GM19455 (cell line): ENCODE results near the gene MED25.
A peak's percentile ranks its signal among the peaks of the same experiment; 100 is the strongest.

Experiments
- ATAC-seq: cut with Tn5 transposase; IDR thresholded peaks from one replicate; pipeline ENCODE4 v1.9.1; 2021; ENCODE audit not compliant: unreplicated experiment

Gene MED25

DNA sequence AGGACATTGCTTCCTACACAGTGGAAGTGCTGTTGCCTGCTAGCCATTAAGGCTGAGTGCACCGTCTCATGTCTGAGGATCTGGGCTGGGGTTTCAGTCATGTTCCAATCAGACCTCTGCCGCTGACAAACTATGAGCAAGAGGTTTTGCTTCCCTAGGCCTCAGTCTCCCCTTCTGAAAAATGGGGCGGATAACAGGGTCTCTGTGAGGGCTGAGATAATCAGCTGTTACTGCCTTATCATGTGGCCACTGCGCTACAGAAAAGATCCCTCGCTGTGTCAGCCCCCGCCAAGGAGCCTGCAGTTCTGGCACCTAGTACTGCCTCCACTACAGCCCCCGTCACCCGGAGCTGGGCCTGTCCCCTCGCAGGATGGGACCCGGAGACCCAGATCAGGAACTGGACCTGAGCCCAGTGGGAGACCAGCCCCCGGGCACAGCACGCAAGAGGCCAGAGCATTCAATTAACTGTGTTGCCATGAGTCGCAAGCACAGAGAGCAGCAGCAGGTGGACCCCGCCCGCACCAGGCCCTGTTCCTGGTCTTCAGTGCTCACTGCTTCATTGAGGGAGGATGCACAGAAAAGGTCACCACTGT is 52.3 kb downstream of the MED25 start:
- ATAC-seq, result no peak

DNA sequence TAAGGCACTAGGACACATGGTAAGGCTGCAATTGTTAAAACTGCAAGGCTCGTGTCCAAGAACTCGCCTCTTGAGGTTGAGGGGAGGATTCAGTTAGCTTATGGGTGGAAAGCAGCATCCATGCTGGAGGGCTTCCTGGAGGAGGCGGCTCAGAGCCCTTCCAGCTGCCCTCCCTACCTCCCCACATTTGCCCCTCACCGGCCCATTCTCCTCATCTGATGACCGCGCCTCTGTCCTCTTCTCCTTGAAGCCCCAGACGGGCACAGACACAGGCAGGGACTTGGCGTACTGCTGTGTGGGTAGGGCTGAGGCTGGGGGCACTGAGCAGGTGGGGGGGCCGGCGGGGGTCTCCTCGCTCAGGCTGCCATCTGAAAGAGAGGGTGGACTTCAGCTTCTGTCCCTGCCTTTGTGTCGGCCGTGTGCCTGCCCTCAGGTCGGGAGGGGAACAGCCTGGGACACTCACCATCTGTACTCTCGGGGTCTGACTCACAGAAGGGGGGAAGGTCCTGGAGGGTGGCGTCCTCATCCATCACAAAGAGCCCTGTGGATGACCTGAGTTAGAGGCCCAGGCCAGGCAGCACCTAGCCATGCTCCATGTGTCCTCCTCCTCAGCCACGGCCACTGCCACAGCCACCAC is 53.4 kb downstream of the MED25 start:
- no peak for ATAC-seq

DNA sequence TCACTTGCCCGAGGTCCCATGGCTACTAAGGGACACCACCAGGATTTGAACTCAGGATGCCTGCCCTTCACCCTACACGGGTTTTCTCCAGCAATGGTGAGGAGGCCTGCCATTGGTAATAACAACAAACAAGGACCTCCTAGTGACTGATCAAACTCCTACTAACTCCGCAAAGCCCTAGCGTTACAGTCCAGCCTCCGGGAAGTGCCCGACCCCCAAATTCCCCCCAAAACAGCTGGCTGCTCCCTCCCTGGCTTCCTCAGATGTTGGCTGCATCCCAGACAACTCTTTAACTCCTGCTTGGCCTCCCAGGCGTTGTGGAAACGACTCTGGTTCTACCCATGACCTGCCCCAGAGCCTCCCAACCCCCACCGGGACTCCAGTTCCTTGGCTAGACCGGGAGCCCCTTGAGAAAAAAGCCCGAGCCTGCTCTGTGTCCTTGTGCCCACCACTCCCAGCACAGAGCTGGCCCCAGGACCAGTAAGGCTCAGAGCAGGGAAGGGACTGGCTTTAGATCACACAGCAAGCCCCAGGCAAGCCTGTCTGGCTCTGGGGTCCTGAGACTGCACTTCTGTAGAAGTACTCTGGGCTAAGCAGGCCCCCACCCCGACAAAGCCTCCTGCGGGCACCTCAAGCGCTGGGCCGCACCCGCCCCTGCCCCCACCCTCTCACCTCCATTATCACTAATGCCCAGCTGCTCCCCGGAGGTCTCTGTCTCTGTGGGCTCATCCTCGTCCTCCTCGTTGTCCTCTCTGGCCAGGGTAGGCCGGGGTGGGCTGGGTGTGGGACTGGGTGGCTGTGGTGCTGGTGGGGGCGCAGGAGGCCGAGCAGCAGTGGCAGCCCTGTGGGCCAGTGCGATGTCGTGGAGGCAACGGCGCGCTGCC is 54.4 kb downstream of the MED25 start:
- no peak for ATAC-seq

DNA sequence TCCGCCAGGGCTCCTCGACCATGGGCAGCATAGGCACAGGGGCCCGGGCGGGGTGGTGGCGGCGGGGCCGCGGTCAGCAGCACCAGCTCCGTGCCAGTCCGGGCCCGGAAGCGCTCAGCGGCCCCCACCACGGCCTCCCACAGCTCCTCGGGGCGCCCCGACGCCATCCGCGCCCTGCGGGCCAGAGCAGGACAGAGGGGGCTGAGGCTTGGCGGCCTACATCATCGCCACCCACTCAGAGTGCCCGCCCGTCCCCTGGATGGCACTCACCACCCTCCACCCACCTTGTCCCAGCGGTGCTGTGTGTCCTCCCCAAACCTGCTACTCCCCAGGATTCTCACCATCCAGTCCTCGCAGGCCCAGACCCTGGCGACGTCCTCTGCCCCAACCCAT is 55.0 kb downstream of the MED25 start:
- ATAC-seq, result no peak

DNA sequence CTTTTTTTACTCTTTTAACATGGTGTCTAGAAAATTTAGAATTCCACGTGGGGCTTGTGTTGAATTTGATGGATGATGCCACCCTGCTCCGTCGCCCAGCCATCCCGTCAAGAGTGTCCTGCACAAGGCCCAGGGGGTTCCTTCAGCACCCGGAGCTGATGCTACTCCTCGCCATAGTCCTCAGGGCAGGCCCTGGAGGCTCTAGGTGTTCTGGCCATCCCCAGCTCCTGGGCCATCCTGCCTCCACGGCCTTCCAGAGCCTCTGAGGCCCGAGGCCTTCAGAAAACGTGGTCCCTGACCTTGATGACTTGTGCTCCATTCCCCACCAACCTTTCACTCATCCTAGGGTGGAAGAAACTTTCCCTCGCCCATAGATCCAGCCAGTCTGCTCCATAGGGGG is 55.7 kb downstream of the MED25 start:
- no peak for ATAC-seq

DNA sequence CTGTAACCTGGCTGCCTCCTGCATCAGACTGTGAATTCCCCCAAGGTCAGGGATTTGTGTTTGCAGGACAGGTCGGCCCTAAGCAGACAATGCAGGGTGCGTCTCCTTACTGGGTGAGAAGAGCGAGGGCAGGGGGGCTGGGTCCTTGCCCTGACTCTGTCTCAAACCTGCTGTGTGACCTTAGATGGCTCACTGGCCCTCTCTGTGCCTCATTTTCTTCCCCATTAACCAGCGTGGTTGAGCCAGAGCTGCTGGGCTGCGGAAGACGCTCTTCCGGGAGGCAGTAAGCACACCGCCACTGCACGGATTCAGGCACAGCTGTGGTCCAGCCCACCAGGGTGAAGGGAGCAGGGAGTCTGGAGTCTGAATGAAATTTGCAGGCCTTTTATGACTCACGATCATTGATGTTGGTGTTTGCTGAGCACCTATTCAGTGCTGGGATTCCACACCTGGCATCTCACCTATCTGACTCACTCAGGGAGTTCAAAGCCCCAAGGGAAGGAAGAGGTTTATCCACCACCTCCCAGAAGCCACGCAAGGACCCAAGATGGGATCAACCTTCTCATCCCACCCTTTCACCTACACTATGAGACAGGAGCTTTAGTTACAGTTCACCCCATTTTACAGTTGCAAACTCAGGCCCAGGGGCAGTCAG is 56.5 kb downstream of the MED25 start:
- ATAC-seq, result no peak

DNA sequence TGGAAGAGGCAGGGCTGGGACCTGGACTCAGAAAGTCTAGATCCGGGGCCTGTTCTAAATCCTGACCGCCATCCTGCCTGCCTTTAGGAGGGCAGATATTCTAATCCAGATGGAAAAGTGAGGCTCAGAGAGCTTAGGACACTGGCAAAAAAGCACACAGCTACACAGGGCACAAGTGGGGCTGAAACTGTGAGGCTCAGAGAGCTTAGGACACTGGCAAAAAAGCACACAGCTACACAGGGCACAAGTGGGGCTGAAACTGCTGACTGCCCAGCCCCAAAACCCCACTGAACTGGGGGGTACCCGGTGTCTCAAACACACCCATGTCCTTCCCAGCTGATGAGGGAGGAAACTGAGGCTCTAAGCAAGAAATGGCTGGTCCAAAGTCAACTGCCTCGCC is 57.1 kb downstream of the MED25 start:
- ATAC-seq, result no peak

DNA sequence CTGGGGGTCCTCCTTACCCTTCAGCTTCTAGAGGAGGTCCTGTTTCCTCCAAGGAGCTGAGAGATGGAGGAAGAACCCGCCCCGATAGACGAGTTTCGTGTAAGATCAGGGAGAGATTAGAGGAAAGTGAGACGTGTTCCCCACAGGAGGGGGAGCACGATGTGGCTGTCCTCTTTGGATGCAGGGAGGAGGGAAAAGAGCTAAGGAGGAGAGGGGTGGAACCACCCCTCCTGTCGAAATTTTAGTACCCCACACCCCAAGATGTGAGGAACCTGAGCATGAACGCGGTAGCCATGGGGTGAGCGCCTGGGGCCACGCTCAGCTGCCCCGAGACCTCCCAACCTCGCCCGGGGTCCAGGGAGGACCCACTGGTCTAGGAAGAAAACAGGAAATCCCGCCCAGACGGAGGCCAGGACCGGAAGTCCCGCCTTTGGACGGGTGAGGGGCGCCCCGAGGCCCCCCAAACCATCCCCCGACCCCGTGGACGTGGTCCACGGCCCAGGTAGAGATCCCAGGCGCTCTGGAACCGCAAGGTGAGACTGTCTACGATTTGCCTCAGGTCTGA is 57.9 kb downstream of the MED25 start:
- no peak for ATAC-seq

DNA sequence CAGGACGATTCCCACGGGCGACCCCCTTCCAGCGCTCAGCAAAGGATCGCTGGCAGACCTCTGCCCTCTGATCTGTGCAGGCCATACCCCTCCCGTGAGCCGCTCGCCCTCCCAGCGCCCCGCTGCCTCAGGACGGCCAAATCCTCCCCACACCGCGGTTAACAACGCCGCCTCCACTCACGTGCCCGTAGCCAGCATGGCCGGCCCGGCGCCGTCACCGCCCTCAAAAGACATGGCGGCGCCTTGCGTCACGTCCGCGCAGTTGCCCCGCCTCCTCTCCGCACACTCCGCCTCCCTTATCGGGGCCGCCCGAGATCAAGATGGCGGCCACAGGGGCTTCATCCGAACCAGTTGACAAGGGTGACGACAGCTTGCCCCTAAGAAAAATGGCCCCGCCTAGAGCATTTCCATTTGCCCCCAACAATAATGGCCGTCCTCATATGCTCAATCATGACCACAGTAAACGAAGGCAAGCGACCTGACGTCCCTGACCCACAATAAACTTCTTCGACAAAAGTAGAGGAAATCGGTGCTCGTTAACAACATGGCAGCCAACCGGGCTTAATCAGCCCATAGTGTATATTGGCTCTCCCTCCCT is 58.4 kb downstream of the MED25 start:
- peak; percentile 47 for ATAC-seq

DNA sequence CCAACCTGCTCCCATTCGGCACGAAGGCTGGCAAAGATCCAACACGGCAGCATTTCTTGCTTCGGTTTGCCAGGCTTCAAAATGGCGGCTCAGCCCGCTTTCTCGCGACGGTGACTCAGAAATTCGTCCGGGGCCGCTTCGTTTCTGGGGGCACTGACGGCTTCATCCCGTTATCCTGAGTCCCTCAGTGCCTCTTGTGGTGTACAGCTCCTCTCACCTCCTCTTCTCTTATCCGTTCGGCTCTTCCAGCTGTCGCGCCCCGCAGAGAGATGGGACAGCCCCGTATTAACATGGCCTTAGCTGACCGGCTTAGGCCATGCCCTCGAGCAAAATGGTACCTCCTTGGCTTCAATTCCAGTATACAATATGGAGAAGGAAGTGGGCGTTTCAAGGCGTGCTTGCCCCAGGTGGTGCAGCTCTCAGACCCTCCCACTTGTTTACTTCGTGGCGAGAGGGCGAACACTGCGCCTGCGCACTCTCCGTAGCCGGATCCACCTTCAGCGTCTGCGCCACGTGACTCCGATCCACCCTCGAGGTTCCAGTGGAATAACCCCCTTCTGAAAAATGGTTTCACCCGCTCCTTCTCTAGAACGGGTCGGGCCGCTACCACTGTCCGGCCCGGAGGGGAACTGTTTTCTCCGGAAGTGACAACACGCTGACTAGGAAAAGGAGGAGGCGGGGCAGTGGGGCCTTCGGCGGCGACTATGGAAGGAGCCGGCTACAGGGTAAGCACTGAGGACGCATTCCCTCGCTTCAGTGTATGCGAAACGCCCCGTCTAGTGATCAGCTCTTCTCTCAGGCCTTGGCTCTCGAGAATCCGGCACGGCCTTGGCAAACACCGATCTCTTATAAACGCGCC is 59.2 kb downstream of the MED25 start, which contains the start of the genes AKT1S1 and TBC1D17:
AKT1S1 (minus strand) TSS at position 336 of the 859 bp plus-strand sequence. CDS start 4,060 bp downstream, outside the sequence.
TBC1D17 (plus strand) TSS at position 683 of the 859 bp plus-strand sequence; CDS start at position 705, 22 bp downstream.
- peak; percentile 53 for ATAC-seq

DNA sequence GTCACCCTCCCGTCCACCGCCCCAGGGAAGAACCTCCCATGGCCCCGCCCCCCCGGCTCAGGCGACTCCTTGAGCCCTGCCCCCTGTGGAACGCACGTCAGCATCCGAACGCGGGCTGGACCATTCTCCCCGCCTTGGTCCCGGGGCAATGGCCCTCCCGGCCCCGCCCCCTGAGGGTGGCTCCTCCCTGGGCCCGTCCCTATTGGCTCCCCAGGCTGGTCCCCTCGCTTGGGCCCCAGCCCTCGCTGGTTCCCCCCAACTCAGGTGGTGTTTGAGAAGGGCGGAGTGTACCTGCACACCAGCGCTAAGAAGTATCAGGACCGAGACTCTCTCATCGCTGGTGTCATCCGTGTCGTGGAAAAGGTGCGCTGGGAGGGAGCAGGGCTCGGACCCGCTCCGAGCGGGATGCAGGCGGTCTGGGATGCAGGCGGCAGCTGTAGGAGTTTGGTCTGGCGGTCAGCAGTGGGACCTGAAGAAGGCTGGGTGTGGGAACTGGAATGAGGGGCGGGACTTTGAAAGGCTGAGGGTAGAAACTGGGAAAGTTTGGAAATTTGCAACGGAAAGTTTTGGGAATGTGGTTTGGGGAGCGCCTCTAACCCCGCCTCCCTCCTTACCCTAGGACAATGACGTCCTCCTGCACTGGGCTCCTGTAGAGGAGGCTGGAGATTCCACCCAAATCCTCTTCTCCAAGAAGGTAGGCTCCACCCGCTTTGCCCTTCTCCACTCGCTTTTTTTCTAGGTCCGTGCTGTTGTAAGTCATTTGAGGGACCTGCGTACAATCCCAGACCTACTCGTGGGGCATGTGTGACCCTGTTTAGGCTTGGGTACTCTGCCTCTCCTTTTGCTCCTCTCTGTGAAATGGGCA is 60.0 kb downstream of the MED25 start:
- ATAC-seq, result peak; percentile 41

DNA sequence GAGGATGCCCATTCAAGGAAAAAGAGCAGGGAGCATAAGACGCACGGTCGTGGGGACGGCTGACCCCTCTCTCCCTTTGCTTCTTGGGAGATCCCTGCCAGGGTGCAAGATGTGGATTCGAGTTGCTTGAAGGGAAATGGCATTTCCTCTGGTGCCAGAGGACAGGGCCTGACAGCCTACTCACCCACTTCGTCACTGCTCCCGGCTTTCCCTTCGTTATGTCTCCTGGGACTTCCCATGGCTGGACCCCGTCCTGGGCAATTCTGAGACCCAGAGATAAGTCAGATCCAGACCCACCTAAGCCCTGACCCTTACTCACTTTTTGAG is 60.6 kb downstream of the MED25 start:
- ATAC-seq, result no peak

DNA sequence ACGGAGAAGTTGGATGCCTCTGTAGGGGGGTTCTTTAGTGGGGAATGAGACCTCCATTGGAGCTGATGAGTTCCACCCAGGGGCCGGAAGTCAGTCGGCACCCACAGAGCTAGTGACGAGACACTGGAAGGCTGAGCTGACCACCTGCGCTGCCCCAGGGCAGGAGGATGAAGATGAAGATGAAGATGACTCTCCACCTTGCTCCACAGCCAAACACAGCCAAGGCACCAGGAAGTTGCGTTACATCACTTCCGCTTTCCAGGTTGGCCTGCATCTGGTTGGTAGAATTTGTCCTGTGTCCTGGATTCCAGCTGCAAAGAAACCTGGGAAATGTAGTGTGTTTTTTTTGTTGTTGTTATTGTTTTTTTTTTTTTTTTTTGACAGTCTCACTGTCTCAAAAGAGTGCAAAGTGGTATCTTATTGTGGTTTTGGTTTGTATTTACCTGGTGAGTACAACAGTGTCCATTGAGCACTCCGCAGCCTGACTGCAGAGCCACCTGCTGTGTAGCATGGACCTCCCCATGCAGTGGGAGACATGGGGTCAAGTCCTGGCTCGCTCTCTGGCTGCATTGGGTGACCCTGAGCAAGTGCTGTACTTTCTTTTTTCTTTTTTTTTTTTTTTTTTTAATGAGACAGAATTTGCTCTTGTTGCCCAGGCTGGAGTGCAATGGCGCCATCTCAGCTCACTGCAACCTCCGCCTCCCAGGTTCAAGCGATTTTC is 61.3 kb downstream of the MED25 start:
- no peak for ATAC-seq

DNA sequence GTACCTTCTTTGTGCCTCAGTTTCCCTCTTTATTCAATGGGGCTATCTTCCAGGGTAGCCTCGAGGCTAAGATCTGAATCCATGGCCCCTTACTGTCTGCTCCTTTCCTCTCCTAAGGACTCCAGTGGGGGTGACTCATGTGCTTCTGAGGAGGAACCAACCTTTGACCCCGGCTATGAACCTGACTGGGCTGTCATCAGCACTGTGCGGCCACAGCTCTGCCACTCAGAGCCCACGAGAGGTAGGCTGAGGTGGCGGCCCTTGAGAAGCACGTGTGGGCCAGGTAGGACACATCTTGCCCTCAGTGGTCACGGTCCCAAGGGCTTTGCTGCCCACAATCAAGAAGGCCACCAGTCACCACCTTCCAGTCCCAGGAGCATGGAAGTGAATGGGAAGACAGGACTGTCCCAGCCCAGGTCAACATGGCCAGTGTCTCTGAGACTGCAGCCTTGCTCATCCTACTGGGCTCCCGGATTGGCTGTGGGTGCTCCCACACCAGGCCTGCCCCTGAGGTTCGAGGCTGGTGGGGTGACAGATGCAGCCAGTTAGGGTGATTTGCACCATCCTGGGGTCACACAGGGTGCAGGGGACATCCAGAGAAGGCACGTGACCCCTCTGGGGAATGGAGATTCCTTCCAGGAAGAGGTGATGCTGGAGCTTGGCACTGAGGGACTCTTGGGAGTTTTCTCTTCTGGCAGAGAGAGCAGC is 62.2 kb downstream of the MED25 start:
- ATAC-seq, result no peak

DNA sequence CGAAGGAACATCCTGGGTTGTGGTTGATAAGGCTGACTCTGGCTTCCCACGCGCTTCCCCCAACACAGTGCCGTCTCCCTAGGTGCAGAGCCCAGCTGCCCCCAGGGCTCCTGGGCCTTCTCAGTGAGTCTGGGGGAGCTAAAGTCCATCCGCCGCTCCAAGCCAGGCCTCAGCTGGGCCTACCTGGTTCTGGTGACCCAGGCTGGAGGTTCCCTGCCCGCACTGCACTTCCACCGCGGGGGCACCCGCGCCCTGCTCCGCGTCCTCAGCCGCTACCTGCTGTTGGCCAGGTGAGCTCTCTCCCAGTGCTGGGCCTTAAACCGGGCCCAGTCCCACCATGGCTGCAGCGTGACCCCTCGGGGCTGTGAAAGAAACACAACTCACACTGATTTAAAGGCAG is 63.1 kb downstream of the MED25 start:
- no peak for ATAC-seq

DNA sequence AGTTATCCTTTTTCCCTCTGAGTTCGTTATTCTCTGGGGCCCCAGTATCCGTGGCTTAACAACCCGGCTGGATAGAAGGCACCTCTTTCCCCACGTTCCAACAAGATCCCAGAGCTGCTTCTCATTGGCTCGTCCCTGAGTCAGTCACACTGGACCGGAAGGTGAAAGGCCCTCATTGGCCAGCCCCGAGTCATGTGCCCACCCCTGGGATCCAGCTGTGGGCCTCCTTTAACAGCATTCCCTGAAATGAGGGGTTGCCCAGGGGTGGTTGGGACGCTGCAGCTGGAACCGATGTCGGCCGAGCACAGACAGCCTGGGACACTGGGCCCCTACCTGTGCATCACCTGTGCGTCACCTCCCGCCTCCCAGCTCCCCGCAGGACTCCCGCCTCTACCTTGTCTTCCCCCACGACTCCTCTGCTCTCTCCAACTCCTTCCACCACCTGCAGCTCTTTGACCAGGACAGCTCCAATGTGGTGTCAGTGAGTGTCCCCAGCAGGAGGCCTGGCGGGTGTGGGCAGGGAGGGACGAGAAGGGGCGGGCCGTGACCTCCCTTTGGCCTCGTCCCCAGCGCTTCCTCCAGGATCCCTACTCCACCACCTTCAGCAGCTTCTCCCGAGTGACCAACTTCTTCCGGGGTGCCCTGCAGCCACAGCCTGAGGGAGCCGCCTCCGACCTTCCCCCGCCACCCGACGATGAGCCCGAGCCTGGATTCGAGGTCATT is 63.7 kb downstream of the MED25 start:
- ATAC-seq, result no peak

DNA sequence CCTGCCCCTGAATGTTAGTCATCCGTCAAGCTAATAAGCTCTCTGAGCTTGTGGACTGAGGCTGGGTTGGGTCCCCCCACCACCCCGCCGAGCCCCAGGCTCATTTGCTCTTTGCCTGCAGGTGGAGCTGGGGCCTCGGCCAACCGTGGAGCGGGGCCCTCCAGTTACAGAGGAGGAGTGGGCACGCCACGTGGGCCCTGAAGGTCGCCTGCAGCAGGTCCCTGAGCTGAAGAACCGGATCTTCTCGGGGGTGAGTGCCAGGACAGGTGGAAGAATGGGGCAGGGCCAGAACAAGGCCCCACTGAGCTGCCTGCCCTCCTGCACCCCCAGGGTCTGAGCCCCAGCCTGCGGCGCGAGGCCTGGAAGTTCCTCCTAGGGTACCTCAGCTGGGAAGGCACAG is 64.6 kb downstream of the MED25 start:
- no peak for ATAC-seq
